Right renal cortex interstitium (tissue), 3 donors: ENCODE results near the gene CCNF. TPM values are rescaled to one million over a fixed set of nuclear protein-coding genes. Genes with fewer than 3 reads are reported as not detected.

Experiments used
- DNase-seq, 3 donors: peaks; one replicate each; pipeline ENCODE4 v3.0.0-alpha.2; 2013; ENCODE audit warnings: low read depth in 3 of 3, low spot score in 2 of 3
- polyA plus RNA-seq, 3 donors: library from polyadenylated mRNA; unstranded; fragments of 120-200 nt; gene quantifications; one replicate each; pipeline ENCODE4 v1.2.1, GENCODE V29; 2013; ENCODE audit not compliant: insufficient read length in 3 of 3

The CCNF gene
- polyA plus RNA-seq, 3 donors, result 9.8 to 10.3 (median 9.9) TPM

DNA sequence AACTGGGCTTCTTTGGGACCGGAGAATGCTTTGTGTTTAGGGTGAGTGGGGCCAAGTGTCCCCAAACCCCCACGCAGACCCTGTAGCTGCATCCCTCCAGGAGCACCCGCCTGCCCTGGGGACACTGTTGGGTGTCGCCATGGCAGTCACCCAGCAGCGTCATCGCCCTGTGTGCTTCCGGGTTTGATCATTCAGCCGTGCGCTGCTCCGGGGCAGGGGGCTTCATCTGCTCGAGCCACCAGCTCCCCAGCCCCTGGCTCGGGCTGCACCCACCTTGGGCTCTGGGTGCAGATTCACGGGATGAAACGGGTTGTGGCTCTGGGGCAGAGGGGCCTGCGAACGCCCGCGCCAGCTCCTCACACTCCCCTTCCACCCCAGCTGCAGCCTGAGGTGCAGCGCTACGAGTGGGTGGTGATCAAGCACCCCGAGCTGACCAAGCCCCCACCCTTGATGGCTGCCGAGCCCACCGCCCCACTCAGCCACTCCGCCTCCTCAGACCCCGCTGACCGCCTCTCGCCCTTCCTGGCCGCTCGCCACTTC lies 70.7 kb downstream of the CCNF start:
- no peak for DNase-seq

DNA sequence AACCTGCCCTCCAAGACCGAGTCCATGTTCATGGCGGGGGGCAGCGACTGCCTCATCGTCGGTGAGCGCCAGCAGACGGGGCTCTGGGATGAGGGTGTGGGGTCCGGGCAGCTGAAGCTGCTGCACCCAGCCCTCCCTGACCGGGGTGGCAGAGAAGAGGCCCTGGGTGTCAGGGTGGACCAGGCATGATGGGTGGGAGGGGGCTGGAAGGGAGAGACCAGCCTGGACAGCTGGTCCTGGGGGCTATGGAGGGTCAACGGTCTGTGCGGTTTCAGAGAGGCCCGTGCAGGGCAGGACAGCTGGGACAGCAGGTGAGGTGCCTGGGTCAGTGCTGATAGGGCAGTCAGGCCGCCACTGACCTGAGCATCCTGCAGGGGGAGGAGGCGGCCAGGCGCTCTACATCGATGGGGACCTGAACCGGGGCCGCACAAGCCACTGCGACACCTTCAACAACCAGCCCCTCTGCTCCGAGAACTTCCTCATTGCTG lies 71.2 kb downstream of the CCNF start:
- DNase-seq, result no peak

DNA sequence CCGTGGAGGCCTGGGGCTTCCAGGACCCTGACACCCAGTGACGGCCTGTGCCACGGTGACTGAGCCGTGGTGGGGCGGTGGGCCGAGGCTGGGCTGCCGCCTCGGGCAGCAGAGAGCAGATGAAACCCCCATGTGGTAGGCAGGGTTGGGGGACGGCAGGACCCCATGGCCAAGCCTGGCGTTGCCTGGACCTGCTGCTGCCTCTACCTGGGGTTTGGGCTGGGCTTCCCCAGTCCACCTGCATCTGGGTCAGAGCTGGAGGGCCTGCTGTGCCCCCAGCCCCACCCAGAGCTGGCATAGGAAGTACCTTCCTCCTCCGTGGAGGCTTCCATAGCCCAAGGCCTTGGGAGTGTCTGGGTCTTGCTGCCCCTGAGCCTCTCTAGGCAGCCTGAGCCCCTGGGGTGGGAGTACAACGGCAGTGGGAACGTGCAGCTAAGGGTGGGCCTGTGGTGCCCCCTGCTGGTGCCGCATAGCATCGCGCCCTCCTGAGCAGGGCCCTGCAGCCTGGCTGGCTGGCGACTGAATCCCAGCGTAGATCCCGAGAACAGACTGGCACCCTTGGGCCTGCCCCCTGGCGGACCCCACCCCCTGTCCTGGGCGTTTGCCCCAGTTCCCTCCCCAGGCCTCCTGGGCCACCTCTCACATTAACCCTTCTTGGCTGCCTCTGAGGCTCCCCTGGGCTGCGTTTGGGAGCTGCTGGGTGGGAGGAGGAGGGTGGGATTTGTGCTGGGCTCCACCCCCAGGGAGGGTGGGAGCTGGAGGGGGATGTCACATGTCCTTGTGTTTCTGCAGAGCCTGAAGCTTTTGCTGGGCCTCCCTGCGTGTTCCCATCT lies 71.9 kb downstream of the CCNF start:
- peak; percentile 77 to 88 (median 83) for DNase-seq

DNA sequence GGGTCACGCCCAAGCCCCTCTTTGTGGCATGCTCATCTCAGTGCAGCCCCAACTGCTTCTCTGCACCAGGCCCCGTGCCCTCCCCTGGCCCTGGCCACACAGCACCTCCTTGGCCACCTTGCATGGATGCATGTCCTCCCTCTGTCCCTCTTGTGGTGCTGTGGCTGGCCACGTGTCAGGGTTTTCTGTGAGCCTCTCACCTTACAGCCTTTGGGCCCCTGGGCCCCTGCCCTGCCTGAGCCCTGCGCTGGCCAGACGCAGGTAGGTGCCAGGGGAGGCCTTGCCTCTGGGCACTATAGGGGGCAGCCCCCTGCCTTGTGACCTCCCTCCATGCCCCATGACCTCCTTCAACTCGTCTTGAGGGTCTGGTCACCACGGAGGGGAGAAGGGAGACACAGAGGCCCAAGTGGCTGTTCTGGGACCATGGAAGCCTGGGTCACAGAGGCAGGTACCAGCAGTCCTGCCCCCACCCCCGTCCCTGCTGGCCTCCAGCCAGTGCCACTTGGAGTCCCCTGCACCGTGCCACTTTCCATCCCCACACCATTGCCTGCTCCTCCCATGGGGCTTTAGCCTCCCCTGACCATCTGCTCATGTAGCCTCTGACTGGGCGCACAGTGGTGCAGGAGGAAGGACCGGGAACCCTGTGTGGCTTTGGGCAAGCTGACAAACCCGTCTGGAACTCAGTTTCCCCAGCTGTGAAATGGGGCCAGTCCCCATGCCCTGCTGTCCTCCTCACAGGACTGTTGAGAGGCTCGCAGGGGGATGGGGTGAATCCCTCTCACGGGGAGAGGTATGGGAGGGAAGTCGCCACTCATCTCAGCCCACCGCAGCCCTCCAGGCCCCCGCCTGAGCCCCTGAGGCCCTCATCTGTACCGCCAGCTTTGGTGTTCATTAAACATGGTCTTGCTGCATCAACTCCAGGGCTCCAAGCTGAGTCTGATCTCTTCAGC lies 73.0 kb downstream of the CCNF start:
- DNase-seq, result no peak

DNA sequence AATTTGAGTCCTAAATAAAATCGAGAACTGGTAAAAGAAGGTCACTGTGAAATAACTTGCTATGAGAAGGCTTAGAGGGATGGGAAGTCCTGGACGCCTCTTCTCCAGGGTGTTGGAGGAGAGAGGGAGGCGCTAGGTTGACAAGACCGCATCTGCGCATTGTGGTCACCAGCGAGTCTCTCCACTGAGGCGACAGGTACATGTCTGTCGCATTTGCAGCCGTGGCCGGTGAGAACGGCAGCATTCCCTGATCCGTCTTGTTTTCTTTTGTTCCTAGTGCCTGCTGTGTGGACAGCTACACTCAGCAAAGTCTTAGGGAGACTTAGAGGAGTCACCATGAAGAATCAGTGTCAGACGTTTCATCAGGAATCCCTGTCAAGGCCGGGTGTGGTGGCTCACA lies 76.4 kb downstream of the CCNF start:
- DNase-seq, result no peak

DNA sequence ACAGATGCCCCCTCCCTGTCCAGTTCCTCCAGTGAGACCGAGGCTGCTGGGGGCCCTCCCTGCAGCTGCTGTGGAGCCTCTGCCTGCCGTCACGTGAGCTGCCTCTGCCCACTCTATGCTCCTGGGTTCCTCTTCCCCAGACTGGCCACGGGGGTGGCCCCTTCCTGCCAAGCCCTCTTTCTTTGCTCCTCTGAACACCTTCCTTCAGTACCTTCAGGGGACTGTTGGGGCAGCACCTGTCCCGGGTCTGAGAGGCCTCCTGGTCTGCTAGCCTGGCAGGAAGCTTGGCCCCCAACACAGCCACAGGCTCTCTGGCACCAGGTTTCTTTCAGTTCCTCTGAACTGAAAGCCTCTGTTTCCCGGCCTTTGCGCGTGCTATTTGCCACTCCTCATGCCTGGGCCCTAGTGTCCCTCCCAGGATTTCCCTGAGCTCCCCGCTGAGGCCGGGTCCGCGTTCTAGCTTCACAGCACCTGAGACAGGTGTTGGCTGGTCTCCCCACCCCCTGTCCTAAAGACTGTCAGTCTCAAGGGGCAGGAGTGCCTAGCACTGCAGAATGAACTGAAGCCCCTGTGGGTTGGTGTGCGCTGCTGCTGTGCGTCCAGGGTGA lies 77.9 kb downstream of the CCNF start:
- no peak for DNase-seq

DNA sequence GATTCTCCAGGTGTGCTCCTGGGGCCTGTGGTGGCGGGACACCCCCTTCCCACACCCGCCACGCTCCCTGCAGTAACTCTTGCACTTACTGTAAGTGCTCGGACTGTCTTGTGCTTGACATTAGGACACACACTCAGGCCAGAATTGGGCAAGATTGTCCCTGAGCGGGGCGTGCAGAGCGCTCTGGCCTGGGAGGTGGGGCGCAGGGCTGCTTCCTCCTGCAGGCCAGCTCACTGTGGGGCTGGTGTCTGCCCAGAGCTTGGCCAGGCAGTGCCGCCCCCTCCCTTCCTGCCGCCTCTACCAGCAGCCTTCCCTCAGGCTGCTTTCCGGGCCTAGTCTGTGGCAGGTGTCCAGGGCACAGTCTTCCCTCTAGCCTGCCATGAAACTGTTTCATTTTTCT lies 78.4 kb downstream of the CCNF start:
- DNase-seq, result no peak

Other genes with a start within 250 kb of the CCNF start
- 1 to 10 TPM in 2 of 3 donors, under 1 TPM in 1; 0.92 to 1.4 (median 1.4) TPM for gene CASKIN1, start 232.8 kb upstream of the CCNF start, polyA plus RNA-seq
- gene MLST8, start 224.0 kb upstream of the CCNF start, polyA plus RNA-seq, result 10 to 100 TPM; 41.3 to 48.7 (median 43.8) TPM
- 1 to 10 TPM; 3.0 to 4.1 (median 3.0) TPM for gene BRICD5, start 218.6 kb upstream of the CCNF start, polyA plus RNA-seq
- gene PGP, start 214.6 kb upstream of the CCNF start, polyA plus RNA-seq, result 10 to 100 TPM; 10.1 to 14.5 (median 12.9) TPM
- 10 to 100 TPM; 13.2 to 14.3 (median 13.6) TPM for gene E4F1, start 205.9 kb upstream of the CCNF start, polyA plus RNA-seq
- gene DNASE1L2, start 193.0 kb upstream of the CCNF start, polyA plus RNA-seq, result under 1 TPM; 0.68 to 0.74 (median 0.74) TPM
- 10 to 100 TPM; 58.4 to 64.1 (median 58.7) TPM for gene ECI1, start 177.9 kb upstream of the CCNF start, polyA plus RNA-seq
- gene RNPS1, start 161.3 kb upstream of the CCNF start, polyA plus RNA-seq, result 100 to 1,000 TPM; 176 to 191 (median 186) TPM
- 1 to 10 TPM; 4.3 to 5.5 (median 5.4) TPM for gene ABCA3, start 88.7 kb upstream of the CCNF start, polyA plus RNA-seq
- gene TEDC2, start 30.7 kb downstream of the CCNF start, polyA plus RNA-seq, result 1 to 10 TPM; 7.9 to 9.3 (median 9.0) TPM
- gene NTN3, start 41.9 kb downstream of the CCNF start, polyA plus RNA-seq, result 1 to 10 TPM; 1.7 to 2.5 (median 2.4) TPM
- gene TBC1D24, start 45.7 kb downstream of the CCNF start, polyA plus RNA-seq, result 10 to 100 TPM; 14.3 to 17.7 (median 14.6) TPM
- 100 to 1,000 TPM; 139 to 187 (median 148) TPM for gene ATP6V0C, start 84.5 kb downstream of the CCNF start, polyA plus RNA-seq
- gene AMDHD2, start 90.9 kb downstream of the CCNF start, polyA plus RNA-seq, result 10 to 100 TPM; 18.6 to 24.0 (median 21.7) TPM
- gene CEMP1, start 102.0 kb downstream of the CCNF start, polyA plus RNA-seq, result 1 to 10 TPM; 2.2 to 3.7 (median 2.5) TPM
- gene PDPK1, start 108.6 kb downstream of the CCNF start, polyA plus RNA-seq, result 10 to 100 TPM; 49.6 to 60.8 (median 51.2) TPM